Measurements from ENCODE around the gene CGB5. TPM values are rescaled to one million over a fixed set of nuclear protein-coding genes. Genes with fewer than 3 reads are reported as not detected.

CGB5 gene
- total RNA-seq, 1 experiment from 2014 or later, result 35.7 TPM

DNA sequence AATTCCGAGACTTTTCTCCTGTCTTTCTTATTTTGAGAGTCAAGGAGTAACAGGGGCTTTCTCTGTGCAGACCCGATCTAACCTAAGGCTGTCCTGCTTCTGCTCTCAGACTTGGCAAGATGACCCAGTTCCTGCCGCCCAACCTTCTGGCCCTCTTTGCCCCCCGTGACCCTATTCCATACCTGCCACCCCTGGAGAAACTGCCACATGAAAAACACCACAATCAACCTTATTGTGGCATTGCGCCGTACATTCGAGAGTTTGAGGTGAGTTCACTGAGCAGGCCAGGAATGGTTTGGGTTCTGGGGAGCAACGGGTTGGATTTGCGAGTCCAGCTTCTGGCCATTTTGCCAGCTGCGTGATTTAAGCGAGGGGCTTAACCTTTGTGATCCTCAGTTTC lies 42.6 kb downstream of the CGB5 start:
- DNase-seq (ENCODE audit: low read depth), result no peak

DNA sequence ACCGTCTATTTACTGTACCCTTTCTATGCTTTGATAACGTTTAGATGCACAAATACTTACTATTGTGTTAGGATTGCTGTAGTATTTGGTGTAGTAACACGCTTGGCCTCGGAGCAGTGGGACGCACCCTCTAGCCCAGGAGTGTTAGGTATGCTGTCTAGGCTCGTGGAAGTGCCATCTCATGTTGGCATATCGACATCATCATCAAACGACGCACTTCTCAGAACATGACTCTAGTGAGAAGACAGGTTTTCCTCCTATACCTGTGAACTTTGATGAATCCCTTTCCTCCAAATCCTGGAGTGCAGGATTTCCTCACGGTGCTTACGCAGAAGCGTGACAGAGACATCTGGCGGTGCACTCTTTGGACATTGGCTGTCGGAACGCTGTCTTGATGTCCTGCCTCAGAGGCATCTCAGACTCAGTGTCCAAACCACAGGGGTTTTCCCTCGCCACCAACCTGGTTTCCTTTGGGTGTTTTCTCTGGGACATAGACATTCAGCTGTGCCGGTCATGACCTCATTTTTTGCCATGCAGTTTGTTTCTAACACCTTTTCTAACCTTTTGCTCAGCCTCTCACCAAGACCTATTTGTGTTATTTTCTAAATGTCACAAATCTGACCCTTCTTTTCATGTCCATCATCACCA lies 47.9 kb downstream of the CGB5 start:
- no peak for DNase-seq (ENCODE audit: low read depth)

DNA sequence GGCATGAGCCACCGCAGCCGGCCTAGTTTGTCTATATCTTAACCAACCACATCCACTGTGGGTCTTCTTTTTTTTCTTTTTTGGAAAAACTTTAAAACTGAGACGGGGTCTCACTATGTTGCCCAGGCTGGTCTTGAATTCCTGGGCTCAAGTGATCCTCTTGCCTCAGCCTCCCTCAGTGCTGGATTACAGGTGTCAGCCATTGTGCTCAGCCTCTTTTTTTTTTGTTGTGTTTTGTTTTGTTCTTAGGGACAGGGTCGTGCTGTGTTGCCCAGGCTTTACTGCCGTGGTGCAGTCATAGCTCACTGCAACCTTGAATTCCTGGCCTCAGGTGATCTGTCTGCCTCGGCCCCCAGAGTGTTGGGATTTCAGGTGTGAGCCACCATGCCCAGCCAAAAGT lies 49.0 kb downstream of the CGB5 start:
- no peak for DNase-seq (ENCODE audit: low read depth)

Other genes starting within 250 kb of the CGB5 start
- 29.5 and 36.7 TPM in 2 replicates for gene BCAT2, start 232.8 kb upstream of the CGB5 start, total RNA-seq (2014; rRNA removed; shearing (Covaris generic))
- 0.69 TPM in 1 of 2 replicates, not detected in the other for gene HSD17B14, start 207.4 kb upstream of the CGB5 start, total RNA-seq (2014; rRNA removed; shearing (Covaris generic))
- 2.1 and 4.5 TPM in 2 replicates for gene PLEKHA4, start 175.2 kb upstream of the CGB5 start, total RNA-seq (2014; rRNA removed; shearing (Covaris generic))
- gene PPP1R15A, start 171.4 kb upstream of the CGB5 start, total RNA-seq (2014; rRNA removed; shearing (Covaris generic)), result 50.7 and 56.2 TPM in 2 replicates
- gene TULP2, start 145.1 kb upstream of the CGB5 start, total RNA-seq (2014; rRNA removed; shearing (Covaris generic)), result not detected in 2 replicates
- gene NUCB1, start 143.5 kb upstream of the CGB5 start, total RNA-seq (2014; rRNA removed; shearing (Covaris generic)), result 105 and 106 TPM in 2 replicates
- gene DHDH, start 110.1 kb upstream of the CGB5 start, total RNA-seq (2014; rRNA removed; shearing (Covaris generic)), result not detected in 2 replicates
- gene BAX, start 89.0 kb upstream of the CGB5 start, total RNA-seq (2014; rRNA removed; shearing (Covaris generic)), result 43.7 and 54.2 TPM in 2 replicates
- 754 and 855 TPM in 2 replicates for gene FTL, start 78.5 kb upstream of the CGB5 start, total RNA-seq (2014; rRNA removed; shearing (Covaris generic))
- 19.2 and 36.8 TPM in 2 replicates for gene GYS1, start 50.5 kb upstream of the CGB5 start, total RNA-seq (2014; rRNA removed; shearing (Covaris generic))
- 550 and 590 TPM in 2 replicates for gene RUVBL2, start 50.0 kb upstream of the CGB5 start, total RNA-seq (2014; rRNA removed; shearing (Covaris generic))
- gene LHB, start 26.8 kb upstream of the CGB5 start, total RNA-seq (2014; rRNA removed; shearing (Covaris generic)), result 0.60 and 4.0 TPM in 2 replicates
- gene CGB3, start 19.5 kb upstream of the CGB5 start, total RNA-seq (2014; rRNA removed; shearing (Covaris generic)), result 5.3 and 11.9 TPM in 2 replicates
- gene CGB2, start 12.0 kb upstream of the CGB5 start, total RNA-seq (2014; rRNA removed; shearing (Covaris generic)), result 2.2 TPM in 1 of 2 replicates, not detected in the other
- not detected in 2 replicates for gene CGB1, start 7.0 kb upstream of the CGB5 start, total RNA-seq (2014; rRNA removed; shearing (Covaris generic))
- gene CGB8, start 5.3 kb downstream of the CGB5 start, total RNA-seq (2014; rRNA removed; shearing (Covaris generic)), result 27.8 and 31.4 TPM in 2 replicates
- gene CGB7, start 13.9 kb downstream of the CGB5 start, total RNA-seq (2014; rRNA removed; shearing (Covaris generic)), result 4.3 and 6.8 TPM in 2 replicates
- not detected in 2 replicates for gene NTF4, start 21.0 kb downstream of the CGB5 start, total RNA-seq (2014; rRNA removed; shearing (Covaris generic))
- not detected in 2 replicates for gene KCNA7, start 28.9 kb downstream of the CGB5 start, total RNA-seq (2014; rRNA removed; shearing (Covaris generic))
- 179 and 191 TPM in 2 replicates for gene SNRNP70, start 41.6 kb downstream of the CGB5 start, total RNA-seq (2014; rRNA removed; shearing (Covaris generic))
- gene LIN7B, start 70.5 kb downstream of the CGB5 start, total RNA-seq (2014; rRNA removed; shearing (Covaris generic)), result 6.7 and 7.2 TPM in 2 replicates
- 2.3 and 2.6 TPM in 2 replicates for gene C19orf73, start 75.3 kb downstream of the CGB5 start, total RNA-seq (2014; rRNA removed; shearing (Covaris generic))
- gene PPFIA3, start 75.7 kb downstream of the CGB5 start, total RNA-seq (2014; rRNA removed; shearing (Covaris generic)), result 5.4 and 10.4 TPM in 2 replicates
- gene HRC, start 111.5 kb downstream of the CGB5 start, total RNA-seq (2014; rRNA removed; shearing (Covaris generic)), result not detected in 2 replicates
- 2.1 and 31.7 TPM in 2 replicates for gene TRPM4, start 113.9 kb downstream of the CGB5 start, total RNA-seq (2014; rRNA removed; shearing (Covaris generic))